Hypothalamus (tissue), 51 donors: Measurements from ENCODE around the gene CAMSAP2.

ENCODE experiments used
- DNase-seq, 51 donors: peaks; one replicate each; lab custom pipeline; 2025; lab: John Stamatoyannopoulos, UW

The CAMSAP2 gene

GRCh38 chr1:200873671-200874397, 135.1 kb downstream of the CAMSAP2 start:
- DNase-seq, result no peak

GRCh38 chr1:200874694-200875093, 136.0 kb downstream of the CAMSAP2 start:
- DNase-seq, result no peak

GRCh38 chr1:200875416-200875815, 136.7 kb downstream of the CAMSAP2 start:
- DNase-seq, result no peak

- DNase-seq, result no peak
These were observed 138.3 kb downstream of the CAMSAP2 start for GRCh38 chr1:200877010-200877409.

GRCh38 chr1:200877839-200878551, 139.3 kb downstream of the CAMSAP2 start:
- DNase-seq, result no peak

- DNase-seq, result no peak
These were observed 141.5 kb downstream of the CAMSAP2 start for GRCh38 chr1:200880212-200880611.

- no peak for DNase-seq
These were observed 144.4 kb downstream of the CAMSAP2 start for GRCh38 chr1:200883118-200883517.

GRCh38 chr1:200885623-200886402, 147.1 kb downstream of the CAMSAP2 start:
- DNase-seq, result no peak

GRCh38 chr1:200886594-200886993, 147.9 kb downstream of the CAMSAP2 start:
- DNase-seq, result no peak

GRCh38 chr1:200887036-200887435, 148.3 kb downstream of the CAMSAP2 start:
- DNase-seq, result no peak

- DNase-seq, result no peak
These were observed 149.2 kb downstream of the CAMSAP2 start for GRCh38 chr1:200887772-200888348.

GRCh38 chr1:200888349-200888838, 149.7 kb downstream of the CAMSAP2 start:
- DNase-seq, result no peak

GRCh38 chr1:200889571-200889970, 150.9 kb downstream of the CAMSAP2 start:
- no peak for DNase-seq

- DNase-seq, result no peak
These were observed 151.3 kb downstream of the CAMSAP2 start for GRCh38 chr1:200890027-200890426.

- peak in 15 of 51 donors; percentile 14 to 63 (median 37) for DNase-seq
These were observed 152.4 kb downstream of the CAMSAP2 start for GRCh38 chr1:200890818-200891773.

GRCh38 chr1:200891774-200892157, 153.1 kb downstream of the CAMSAP2 start:
- peak in 1 of 51 donors; percentile 16 for DNase-seq

- DNase-seq, result no peak
These were observed 153.9 kb downstream of the CAMSAP2 start for GRCh38 chr1:200892546-200892945.

- DNase-seq, result no peak
These were observed 154.3 kb downstream of the CAMSAP2 start for GRCh38 chr1:200892958-200893357.

- no peak for DNase-seq
These were observed 154.8 kb downstream of the CAMSAP2 start for GRCh38 chr1:200893411-200893901.
